Measurements from ENCODE around the gene CYBA. TPM values are rescaled to one million over a fixed set of nuclear protein-coding genes. Genes with fewer than 3 reads are reported as not detected.

CYBA gene
- total RNA-seq, 1 donor: 250 TPM

GRCh38 chr16:88657371-88657770, 6.5 kb upstream of the CYBA start:
- peaks cover 8% of the 10 kb centered on the region for H4K20me1 ChIP-seq (ENCODE audit: insufficient read depth, low read length)
- no peaks in the 10 kb centered on the region for H3K9me3 ChIP-seq (ENCODE audit: low read depth, low read length)
- no peak overlapping the region for H3K4me3 ChIP-seq (ENCODE audit: insufficient read depth, low read length)
- H3K4me2 ChIP-seq (ENCODE audit: insufficient read depth, low read length): no peak overlapping the region
- peaks cover 31% of the 10 kb centered on the region for H3K79me2 ChIP-seq (ENCODE audit: insufficient read depth, low read length)
- no peak overlapping the region for H2AFZ ChIP-seq (ENCODE audit: low read length)
- H3K27me3 ChIP-seq (ENCODE audit: insufficient read depth, low read length): no peaks in the 10 kb centered on the region
- TF ChIP-seq CTCF (IDR thresholded peaks at IDR 0.05; ENCODE audit: extremely low read depth, low read depth, low read length): no peak
- DNase-seq (ENCODE audit: insufficient read length, low spot score, missing footprints): peak; percentile 57
- H3K4me1 ChIP-seq (ENCODE audit: insufficient read depth, low read length): peaks cover 3% of the 10 kb centered on the region
- H3K27ac ChIP-seq (ENCODE audit: low read depth, low read length): no peak overlapping the region
- H3K36me3 ChIP-seq (ENCODE audit: insufficient read depth, low read length): peaks cover 8% of the 10 kb centered on the region

GRCh38 chr16:88656291-88656980, 5.6 kb upstream of the CYBA start:
- Histone ChIP-seq H3K27ac (ENCODE audit: low read depth, low read length) (no peak overlapping the region), H3K79me2 (ENCODE audit: insufficient read depth, low read length) (peaks cover 24% of the 10 kb centered on the region)
- TF ChIP-seq CTCF (IDR thresholded peaks at IDR 0.05; ENCODE audit: extremely low read depth, low read depth, low read length): no peak

GRCh38 chr16:88655733-88656281, 5.0 kb upstream of the CYBA start:
- no peak overlapping the region for H3K4me2 ChIP-seq (ENCODE audit: insufficient read depth, low read length)
- H3K27me3 ChIP-seq (ENCODE audit: insufficient read depth, low read length): no peaks in the 10 kb centered on the region
- H4K20me1 ChIP-seq (ENCODE audit: insufficient read depth, low read length): peaks cover 8% of the 10 kb centered on the region

More at GRCh38 chr16:88656291-88656980, 5.6 kb upstream of the CYBA start:
- Histone ChIP-seq H3K27me3 (ENCODE audit: insufficient read depth, low read length) (no peaks in the 10 kb centered on the region), H2AFZ (ENCODE audit: low read length) (no peak overlapping the region), H4K20me1 (ENCODE audit: insufficient read depth, low read length) (peaks cover 8% of the 10 kb centered on the region), H3K4me3 (ENCODE audit: insufficient read depth, low read length) (no peak overlapping the region), H3K9me3 (ENCODE audit: low read depth, low read length) (no peaks in the 10 kb centered on the region), H3K36me3 (ENCODE audit: insufficient read depth, low read length) (peaks cover 8% of the 10 kb centered on the region), H3K4me1 (ENCODE audit: insufficient read depth, low read length) (peaks cover 1% of the 10 kb centered on the region), H3K4me2 (ENCODE audit: insufficient read depth, low read length) (no peak overlapping the region)
- peak; percentile 80 for DNase-seq (ENCODE audit: insufficient read length, low spot score, missing footprints)

More at GRCh38 chr16:88655733-88656281, 5.0 kb upstream of the CYBA start:
- Histone ChIP-seq H3K36me3 (ENCODE audit: insufficient read depth, low read length) (peaks cover 8% of the 10 kb centered on the region), H3K4me3 (ENCODE audit: insufficient read depth, low read length) (no peak overlapping the region), H3K27ac (ENCODE audit: low read depth, low read length) (no peak overlapping the region), H3K79me2 (ENCODE audit: insufficient read depth, low read length) (peaks cover 19% of the 10 kb centered on the region), H3K4me1 (ENCODE audit: insufficient read depth, low read length) (peaks cover 6% of the 10 kb centered on the region), H3K9me3 (ENCODE audit: low read depth, low read length) (no peaks in the 10 kb centered on the region), H2AFZ (ENCODE audit: low read length) (no peak overlapping the region)
- DNase-seq (ENCODE audit: insufficient read length, low spot score, missing footprints): peak; percentile 58
- no peak for TF ChIP-seq CTCF (IDR thresholded peaks at IDR 0.05; ENCODE audit: extremely low read depth, low read depth, low read length)

Measured in osteoblast (primary cell).